Astrocyte of the hippocampus (primary cell): Measurements from ENCODE around the gene PDE4D.
"Not testable (repeated sequence)": the region's sequence is repeated elsewhere in the genome, so short reads cannot be mapped to it uniquely, and the experiment has no call there.

ENCODE experiments used
- DNase-seq: peaks from one replicate; pipeline ENCODE4 v3.0.0; 2011; ENCODE audit warnings: low read depth, low spot score

PDE4D gene

DNA sequence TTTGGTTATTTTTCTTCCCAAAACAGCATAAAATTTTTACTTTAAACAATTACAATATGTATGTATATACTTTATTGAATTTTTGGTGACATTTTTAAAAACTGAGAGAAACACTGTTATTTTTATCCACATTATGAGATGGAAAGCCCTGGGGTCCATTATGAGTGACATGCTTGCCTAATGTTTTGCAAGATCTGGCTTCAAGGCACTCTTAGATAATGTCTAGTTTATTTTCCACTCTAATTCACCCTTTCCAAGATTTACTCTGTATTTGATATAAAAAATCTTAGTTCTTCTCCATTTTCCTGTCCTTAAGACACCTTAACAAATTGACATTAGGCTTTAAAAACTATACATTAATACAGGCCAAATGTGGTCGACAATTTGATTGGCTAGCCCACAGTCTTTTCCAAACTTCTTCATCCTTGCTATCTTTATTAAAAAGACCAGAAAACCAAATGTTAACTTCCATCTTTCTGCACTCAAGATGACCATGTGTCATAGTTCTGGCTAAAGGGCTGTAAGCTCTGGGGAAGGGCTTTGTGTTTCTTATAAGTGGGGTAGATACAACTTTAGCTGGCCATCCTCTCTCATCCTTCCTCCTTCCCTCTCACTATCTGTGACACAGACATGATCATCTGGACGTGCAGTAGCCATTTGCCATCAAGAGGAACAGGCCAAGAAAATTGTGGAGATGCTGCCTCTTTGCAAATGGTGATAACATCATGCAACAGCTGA is 561.1 kb downstream of the PDE4D start:
- DNase-seq: no peak

DNA sequence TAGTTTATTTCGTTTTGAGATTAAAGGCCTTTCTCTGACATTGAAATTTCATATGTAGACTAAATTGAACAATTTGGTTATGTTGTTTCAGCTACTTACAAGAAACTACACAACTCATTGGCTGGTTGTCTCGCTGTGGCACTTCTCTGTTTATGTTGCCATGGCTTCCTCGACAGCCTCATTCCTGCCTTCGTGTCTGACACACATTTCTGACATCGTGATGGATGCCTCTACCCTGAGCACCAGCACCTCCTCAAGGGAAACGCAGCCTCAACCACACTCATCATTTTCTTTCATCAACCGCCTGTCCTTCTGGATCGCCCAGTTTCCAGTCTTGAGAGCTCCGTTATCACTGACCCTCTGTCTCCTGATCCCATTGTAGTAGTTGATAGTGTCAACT is 562.8 kb downstream of the PDE4D start:
- DNase-seq: no peak

DNA sequence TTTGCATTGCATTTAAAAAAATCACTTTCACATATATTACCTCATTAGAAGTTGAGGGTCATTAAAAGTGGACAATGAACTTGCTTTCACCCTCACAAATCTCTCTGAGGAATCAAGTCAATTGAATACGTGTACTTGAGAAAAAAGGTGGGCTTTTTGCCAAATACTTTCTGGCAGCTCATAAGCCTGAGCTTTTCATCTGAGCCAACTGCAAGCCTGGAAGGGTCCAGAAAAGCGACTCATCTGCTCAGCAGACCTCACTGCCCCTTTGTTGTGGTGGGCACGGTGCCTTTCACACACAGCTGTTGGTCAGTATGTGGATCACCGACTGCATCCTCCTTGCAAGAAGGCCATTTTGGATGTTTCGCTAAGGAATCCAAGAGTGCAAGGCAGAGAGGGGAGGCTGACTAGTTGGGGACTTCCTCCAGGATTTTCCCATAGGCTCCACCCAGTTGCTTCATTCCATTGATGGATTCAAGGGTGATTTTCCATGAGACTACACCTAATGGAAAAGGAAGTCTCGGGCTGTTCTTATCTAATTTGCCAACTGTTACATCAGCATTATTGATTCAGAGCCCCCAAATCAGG is 564.7 kb downstream of the PDE4D start:
- DNase-seq: peak; percentile 82

DNA sequence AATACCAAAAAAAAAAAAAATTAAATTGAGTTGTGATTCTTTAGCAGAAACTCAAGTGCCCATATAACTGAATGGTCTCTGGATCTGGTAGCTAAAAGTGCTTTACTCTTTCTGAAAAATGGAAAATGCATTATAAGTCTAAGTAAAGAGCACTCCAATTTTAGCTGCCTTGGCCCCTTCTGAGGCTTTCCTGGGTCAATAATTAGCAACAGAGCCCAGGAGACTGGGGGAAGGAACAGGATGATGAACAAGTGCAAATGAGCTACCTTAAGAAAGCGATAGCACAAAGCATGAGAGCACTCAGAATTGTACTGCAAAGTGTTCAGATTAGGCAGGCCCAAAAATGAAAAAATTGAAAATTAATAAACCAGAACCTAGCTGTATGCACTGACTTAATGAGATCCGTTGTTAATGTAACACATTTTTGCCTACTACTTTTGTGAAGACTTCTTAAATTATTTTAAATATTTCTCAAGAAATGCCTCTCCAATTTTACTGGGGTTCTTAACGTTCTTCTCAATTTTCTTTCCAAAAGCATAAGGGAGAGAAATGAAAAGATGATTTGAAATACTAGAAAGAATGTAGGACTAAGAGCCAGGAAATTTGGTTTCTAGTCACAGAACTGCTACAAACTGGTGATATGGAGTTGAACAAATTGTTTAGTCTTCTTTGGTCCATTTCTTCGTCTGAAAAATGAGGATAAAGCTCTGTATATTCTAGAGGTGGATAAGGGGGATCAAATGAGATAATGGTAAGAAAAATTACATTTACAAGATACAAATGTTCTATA is 566.1 kb downstream of the PDE4D start:
- DNase-seq: no peak

DNA sequence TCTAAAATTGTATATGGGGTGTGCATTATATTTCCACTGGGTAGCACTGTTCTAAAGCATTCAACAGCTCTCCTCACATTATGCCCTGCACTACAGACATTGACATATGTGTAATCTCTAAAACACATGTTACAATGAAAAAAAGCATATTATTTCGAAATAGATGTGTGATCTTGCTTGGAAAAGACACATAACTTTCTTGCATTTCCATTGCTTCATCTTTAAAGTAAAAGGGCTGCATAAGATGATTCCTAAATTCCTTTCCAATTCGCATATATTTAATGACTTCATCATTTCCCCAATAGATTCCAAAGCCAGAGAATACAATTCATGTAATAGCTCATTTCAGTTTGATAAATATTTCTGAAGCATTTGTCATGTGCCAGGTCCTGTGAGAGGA is 566.9 kb downstream of the PDE4D start:
- no peak for DNase-seq

DNA sequence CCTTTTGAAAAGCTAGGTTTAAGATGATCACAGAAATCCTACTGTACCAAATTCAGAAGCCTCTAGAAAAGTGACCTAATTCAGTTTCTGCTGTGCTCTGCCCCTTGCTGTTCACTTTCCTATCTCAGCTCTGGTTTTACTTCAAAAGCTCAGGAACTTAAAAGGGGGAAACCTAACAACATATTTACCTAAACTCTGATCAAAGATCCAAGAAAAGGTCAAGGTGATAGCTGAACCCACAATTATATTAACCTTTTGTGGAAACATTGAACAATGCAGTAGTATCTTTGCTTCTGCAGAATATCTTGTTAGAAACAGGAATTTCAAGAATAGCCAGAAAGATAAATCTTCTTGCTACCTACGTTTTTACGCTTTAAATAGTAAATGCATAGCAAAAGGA is 568.5 kb downstream of the PDE4D start:
- no peak for DNase-seq

DNA sequence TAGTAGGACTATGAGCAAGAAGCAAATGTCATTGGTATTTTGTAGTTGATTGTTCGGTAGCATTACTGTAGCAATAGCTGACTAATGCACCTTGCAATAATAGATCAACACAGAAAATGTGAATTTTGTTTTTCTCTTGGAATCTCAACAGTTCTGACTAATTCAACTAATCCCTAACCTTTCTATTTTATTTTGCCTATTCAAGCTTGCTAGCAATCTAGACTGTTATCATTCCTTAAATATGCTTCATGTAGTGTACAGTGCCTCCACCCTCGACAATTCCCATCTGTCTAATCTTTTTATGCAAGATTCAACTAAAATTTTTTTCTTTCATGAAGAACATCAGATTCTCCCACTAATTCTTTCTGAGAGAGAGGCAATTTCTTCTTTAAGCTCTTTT is 570.6 kb downstream of the PDE4D start:
- no peak for DNase-seq

DNA sequence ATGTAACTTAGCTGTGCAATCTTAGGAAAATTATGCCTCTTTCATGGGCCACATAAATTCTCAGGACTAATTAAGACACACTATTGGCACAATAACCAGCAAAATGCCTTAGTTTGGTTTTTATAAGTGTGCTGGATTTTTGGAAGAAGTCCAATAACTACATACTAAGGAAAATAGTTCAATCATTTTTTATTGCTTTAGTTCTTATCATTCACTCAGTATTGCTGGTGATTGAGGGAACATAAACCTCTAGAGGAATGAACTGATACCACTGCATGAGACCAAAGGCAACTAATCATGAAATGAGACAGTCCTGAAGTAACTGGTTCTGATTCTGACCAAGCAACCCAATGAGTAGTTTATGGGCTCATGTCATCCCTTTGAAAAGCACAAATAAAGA is 571.5 kb downstream of the PDE4D start:
- no peak for DNase-seq

DNA sequence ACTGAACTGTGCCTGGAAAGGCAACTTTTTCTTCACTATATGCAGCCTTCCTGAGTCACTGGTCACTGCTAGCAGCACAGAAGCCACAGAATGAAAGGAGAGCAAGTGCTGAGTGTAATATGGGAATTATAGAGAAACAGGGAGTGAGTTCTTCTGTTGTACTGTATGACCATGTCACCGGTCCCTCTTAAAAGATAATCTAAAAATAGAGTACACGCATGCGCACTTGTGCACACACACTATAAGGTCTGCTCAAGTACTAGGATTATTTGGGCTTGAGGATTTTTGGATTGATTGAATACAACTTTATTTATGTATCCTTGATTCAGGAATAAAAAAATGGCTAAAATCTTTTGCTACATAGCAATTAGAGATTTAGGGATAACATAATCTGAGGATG is 571.9 kb downstream of the PDE4D start:
- peak; percentile 4 for DNase-seq

DNA sequence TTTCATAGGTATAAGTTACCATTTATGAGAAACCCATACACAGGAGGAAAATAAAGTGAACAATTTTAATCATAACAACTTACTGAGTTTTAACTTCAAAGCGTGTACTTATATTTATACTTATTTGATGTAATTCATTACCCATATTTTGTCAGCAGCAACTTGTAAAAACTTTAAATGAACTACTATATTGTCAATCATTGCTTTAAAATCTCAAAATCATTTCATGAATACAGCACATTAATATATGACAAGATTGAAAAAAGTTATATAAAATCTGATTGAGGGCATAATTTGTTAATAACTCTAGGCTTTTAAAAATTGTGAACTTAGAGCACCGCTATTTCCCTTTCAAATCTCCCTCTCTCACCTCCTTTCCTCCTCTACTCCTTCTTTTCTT is 573.1 kb downstream of the PDE4D start:
- DNase-seq: no peak

DNA sequence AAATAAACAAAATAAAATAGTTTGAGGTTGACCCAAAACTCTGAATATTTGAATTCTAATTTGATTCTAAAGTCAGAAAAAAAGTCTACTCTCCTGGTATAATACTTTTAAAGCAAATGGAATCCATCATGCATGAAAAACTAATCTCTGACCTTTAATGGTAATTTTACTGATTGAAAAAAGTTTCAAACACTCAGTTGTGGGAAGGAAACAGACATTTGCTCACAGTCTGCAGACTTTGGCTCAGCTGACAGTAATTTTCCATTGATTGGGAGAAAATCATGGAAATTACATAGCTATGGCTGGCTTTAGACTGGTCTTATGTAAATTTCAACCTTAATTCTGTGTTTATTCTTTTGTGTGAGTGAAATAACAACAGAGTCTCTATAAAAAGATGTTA is 574.3 kb downstream of the PDE4D start:
- DNase-seq: no peak

DNA sequence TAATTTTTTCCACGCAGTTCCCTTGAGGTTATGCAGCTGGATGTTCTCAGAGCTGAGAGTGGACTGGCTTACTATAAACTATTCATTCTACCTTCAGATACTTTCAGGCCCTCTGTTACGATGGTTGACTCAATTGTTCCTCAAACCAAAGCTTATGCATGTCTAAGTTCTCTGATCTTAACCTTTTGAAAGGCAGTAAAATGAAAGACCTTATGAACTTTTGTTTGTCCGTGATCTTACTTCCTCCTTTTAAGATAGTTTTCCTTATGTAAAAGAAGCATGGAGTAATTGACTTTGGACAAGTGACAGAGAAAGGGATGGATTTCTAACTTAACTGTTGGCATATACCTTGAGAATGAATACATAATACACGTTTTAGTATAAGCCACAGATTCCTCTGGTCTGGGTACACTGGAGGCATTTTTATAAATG is 575.7 kb downstream of the PDE4D start:
- DNase-seq: no peak

DNA sequence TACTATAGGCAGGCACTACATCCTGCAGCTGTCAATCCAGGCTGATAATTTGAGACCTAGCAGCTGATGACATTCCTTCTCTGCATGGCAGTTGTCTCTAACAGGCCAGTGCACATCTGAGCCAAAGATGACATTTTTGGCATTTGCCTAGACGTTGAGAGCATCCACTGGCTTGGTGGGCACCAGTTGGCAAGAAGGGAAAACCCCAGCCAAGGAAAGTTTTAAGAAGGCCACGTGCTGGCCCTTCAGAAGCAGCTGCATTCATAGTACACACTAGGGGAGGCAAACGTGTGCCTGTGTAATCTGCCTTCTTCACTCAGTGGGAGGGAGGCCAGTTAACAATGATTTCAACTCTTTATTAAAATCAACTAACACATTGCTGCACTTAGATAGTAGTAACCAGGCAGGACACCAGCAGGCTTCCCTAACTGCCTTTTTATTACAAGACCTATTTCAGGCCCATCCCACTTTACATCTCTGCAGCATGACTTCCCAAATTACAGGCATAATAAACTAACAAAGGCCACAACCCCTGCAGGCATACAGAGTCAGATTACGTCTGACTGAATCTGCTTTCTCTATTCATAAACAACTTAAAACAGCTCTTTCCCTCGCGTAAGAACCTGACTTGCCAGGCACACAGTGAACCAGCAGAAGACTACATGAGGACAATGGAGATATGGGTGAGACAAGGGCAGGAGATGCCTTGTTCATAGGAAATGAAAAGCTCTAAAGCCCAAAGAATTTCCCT is 576.3 kb downstream of the PDE4D start:
- DNase-seq: peak; percentile 14

DNA sequence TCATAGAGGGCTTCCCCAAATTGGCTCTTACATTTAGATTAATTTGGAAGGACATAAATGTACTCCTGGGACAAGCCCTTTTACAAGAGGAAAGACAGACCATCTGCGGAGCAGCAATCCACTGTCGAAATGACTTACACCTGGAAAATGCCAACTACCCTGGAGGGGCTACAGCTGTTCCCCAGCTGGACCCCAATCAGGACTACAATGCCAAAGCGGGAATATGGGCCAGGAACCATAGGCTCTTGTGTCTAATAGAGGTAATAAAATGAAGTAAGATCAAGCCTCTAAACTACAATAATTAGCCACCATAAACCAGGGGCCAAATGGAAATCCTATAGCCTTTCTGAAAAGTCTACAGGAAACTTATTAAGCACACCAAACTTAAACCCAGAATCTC is 581.3 kb downstream of the PDE4D start:
- DNase-seq: no peak

DNA sequence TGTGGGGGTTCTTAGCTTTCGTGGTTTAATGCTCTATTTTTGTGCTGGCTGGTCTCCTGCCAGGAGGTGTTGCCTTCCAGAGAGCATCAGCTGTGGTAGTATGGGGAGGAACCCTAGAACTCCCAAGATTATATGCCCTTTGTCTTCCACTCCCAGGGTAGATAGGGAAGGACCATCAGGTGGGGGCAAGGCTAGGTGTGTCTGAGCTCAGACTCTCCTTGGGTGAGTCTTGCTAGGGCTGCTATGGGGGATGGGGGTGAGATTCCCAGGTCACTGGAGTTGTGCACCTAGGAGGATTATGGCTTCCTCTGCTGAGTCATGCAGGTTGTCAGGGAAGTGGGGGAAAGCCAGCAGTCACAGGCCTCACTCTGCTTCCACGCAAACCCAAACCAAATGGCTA is 584.8 kb downstream of the PDE4D start:
- DNase-seq: not testable (repeated sequence)

DNA sequence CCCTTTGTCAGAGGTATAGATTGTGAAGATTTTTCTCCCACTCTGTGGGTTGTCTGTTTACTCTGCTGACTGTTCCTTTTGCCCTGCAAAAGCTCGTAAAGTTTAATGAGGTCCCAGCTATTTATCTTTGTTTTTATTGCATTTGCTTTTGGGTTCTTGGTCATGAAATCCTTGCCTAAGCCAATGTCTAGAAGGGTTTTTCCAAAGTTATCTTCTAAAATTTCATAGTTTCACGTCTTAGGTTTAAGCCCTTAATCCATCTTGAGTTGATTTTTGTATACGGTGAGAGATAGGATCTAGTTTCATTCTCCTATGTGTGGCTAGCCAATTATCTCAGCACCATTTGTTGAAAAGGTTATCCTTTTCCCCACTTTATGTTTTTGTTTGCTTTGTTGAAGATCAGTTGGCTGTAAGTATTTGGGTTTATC is 590.2 kb downstream of the PDE4D start:
- not testable (repeated sequence) for DNase-seq

DNA sequence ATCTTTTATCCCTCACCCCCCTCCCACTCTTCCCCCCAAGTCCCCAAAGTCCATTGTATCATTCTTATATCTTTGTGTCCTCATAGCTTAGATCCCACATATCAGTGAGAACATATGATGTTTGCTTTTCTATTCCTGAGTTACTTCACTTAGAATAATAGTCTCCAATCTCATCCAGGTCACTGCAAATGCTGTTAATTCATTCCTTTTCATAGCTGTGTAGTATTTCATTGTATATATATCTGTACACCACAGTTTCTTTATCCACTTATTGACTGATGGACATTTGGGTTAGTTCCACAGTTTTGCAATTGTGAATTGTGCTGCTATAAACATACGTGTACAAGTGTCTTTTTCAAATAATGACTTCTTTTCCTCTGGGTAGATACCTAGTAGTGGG is 591.0 kb downstream of the PDE4D start:
- not testable (repeated sequence) for DNase-seq

DNA sequence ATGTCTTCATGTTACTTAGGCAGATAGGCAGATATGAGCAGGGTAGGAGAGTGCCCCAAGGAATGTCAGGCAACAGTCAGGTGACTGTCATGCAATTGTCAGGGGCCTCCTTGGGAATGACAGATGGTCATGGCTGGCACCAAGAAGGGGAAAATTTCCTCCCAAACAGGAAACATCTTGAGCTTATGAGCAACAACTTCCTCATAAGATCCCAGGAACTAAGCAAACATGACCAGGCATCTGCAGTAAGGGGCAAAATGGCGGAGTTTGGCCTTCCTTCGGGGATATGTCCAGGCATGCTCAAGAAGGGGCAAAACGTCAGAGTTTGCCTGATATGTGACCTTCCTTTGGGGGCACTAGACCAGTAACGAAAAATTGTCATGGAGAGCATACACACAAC is 591.8 kb downstream of the PDE4D start:
- DNase-seq: no peak

DNA sequence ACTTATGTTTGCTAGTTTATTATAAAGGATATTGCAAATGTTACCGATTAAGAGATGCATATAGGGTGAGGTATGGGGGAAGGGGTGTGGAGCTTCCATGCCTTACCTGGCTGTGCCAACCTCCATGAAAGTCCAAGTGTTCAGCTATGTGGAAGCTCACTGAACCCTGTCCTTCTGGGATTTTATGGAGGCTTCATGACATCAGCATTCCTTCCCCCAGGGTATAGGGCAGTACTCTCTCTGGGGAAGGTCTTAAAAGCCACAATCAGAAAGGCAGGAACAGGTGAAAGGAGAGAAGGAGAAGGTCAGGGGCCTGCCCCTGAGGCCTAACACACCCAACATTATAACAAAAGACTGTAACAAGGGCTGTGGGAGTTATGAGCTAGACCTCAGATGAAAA is 592.6 kb downstream of the PDE4D start:
- no peak for DNase-seq

DNA sequence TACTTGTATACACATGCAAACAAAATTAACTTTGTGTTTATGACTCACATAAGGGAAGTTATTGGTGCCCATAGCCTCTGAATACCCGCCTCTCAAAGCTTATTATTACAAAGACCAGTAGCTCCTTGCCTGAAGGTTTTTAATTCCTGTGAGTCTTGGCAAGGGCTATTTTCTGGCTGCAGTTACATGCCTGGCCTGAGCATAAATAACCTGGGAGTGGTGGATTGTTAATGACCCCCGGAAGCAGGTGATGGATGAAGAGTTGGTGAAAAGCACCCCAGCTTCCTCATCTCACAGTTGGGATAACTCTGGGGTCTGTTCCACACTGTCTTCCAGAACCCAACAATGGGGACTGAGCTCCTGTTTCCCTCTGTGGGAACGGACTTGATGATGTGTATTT is 594.5 kb downstream of the PDE4D start:
- DNase-seq: peak; percentile 48

DNA sequence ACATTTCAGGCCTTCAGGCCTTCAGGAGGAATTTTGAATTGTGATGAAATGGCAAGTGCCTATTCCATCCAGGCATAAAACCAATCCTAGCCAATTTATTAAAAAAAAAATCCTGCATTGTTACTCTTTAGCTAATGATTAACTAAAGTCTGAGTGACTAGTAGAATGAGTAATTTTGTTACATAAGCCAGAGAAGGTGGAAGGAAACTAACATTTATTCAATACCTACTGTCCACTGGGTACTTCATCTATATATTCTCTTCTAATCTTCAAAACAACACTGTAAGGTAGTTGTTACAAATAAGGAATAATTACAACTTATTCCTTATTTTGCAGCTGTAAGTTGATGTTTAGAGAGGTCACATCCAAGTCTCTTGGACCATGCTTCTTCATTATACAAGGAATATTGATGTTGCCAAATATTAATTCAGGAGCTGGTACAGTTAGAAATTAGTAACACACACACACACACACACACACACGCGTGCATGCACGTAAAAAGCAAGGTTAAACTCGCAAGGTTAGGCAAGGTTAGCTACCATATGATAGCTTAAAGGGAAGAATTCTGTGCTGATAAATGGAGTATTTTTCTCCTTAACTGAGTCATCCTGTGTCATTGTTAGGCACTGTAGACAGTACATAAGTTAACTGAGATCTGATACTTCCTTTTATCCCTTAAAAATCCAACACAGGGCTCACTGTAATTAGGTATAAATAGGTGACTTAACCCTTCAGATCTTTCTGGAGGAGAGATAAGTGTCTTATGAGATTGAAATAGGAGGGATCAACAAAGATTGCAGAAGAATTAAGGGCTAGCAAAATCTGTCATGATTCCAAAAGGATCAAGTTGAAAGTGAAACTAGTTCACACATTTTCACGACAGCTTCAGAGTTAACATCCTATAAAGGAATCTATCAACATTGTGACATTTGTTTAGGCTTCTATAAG is 596.9 kb downstream of the PDE4D start:
- peak; percentile 41 for DNase-seq
